GM18909 (cell line): ENCODE results near the gene MED7.

Source experiments
- ATAC-seq: cut with Tn5 transposase; IDR thresholded peaks from one replicate; pipeline ENCODE4 v1.9.1; 2021; ENCODE audit warnings: mild to moderate bottlenecking; ENCODE audit not compliant: unreplicated experiment, poor library complexity

The MED7 gene

GRCh38 chr5:157108976-157109375, 33.7 kb downstream of the MED7 start, which contains the start of gene HAVCR2:
HAVCR2 (minus strand) TSS chr5:157109044; CDS start chr5:157108983, 61 bp downstream.
- peak; percentile 88 for ATAC-seq

- no peak for ATAC-seq
Measured at GRCh38 chr5:157107508-157107907, 35.2 kb downstream of the MED7 start.

GRCh38 chr5:157106630-157107461, 35.8 kb downstream of the MED7 start:
- peak; percentile 34 for ATAC-seq

GRCh38 chr5:157100140-157100679, 42.5 kb downstream of the MED7 start:
- no peak for ATAC-seq

- ATAC-seq = peak; percentile 79
Measured at GRCh38 chr5:157088342-157088990, 54.2 kb downstream of the MED7 start.
